Activated T-helper 1 cell treated with anti-CD3 and anti-CD28 coated beads, Interleukin-2, amount 50 U/mL, for 16 hours (primary cell): ENCODE data around the gene MDK.

Source experiments
- DNase-seq, 2 donors: peaks; one replicate each; pipeline ENCODE4 v3.0.0-alpha.2; 2020; ENCODE audit warnings: low read depth in 1 of 2, low spot score in 1 of 2

MDK gene

GRCh38 chr11:46382646-46383403, 1.4 kb downstream of the MDK start:
- DNase-seq: no peak

GRCh38 chr11:46383404-46383758, 1.9 kb downstream of the MDK start:
- DNase-seq: no peak

GRCh38 chr11:46383974-46384701, 2.7 kb downstream of the MDK start:
- no peak for DNase-seq

DNA sequence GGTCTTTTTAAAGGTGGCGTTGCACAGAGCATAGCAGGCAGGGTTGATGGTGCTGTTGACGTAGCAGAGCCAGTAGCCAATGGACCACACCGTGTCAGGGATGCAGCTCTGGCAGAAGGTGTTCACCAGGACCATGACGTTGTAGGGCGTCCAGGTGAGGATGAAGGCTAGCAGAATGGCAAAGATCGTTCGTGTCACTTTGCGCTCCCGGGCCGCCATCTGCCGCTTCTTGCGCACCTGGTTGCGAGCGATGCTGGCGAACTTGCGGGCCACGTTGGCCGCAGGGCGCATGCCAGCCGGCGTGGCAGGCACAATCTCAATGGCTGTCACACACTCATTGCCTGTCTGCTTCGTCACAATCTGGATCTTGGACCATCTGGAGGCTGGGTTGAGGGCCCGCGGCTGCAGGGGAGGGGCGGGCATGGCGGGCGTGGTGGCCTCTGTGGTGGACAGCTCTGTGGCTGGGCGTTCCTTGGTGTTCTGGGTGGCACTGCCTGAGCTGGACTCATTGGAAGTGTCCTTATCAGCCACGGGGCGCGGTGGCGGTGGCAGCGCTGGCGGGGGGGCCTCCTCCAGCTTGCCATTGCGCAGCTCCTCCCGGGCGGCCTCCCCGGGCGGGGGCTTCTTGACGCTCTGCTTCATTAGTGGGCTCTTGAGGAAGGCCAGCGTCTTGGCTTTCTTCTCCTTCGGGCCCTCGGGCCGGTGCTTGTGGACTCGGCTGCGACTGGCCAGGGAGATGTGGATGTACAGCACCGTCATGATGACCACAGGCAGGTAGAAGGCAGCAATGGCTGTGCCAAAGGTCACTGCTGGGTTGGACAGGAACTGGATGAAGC, 3.9 kb downstream of the MDK start:
- no peak for DNase-seq

- no peak for DNase-seq
Measured at GRCh38 chr11:46386005-46386578, 4.6 kb downstream of the MDK start.

DNA sequence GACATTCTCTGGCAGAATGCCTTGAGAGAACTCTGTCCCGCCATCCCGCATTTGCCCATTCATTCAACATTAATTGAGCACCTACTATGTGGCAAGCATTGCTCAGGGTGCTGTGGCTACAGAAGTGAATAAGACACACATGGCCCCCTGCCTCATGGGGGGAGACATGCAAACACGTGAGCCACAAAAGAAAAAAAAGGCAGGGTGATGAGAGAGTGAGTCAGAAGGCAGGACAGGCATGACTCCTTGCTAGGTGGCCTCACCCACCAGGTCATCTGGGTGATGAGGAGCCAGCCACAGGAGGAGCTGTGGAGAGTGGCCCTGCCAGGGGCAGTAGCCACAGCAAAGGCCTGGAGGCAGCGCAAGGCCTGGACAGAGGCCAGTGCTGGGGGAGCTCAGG, 5.2 kb downstream of the MDK start:
- no peak for DNase-seq

DNA sequence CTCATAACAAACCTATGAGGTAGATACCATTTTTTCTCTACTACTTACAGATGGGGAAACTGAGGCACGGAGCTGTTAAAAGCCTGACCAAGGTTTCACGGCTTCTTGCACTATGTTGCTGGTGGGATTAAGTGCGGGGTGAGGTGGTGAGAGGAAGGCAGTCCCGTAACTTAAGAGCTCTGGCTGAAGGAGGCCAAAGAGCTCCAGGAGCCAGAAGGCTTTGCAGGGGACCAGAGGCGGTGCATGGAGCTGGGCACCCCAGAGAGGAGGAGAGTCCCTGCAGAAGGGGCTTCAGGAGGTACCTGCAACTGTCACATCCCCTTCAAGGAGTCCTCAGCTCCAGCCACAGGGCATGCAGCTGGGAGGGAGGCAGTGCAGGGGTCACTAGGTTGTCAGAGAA, 6.0 kb downstream of the MDK start:
- DNase-seq: no peak

DNA sequence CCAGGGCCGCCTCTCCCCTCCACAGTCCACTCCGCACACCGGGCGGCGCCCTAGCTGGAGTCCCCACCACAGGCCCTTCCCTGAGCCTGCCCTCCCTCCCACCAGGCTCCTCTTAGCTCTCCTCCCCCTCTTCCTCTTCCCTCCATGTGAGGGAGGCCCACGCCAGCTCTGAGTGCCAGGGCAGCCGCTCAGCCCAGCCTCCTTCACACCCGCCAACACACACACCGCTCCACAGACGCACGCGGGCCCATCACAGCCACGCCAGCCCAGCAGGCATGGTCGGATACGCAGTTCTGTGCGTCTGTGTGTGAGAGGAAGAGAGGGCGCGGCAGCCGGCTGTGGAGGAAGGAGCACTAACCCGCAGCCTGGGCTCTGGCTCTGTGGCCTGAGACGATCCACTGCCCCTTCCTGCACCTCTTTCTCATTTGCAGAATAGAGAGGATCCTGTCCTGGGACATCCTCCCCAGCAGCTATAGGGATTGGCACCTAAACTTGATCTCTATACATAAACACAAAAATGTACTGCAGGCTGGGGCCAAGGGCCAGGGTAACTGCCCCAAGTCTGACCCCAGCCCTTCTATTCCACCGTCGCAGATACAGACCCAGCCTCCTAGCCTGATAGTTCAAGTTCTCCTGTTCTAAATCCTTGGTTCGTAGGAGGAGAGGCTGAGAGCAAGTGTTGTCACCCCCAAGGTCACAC, 6.6 kb downstream of the MDK start:
- DNase-seq: no peak

- DNase-seq: no peak
Measured at GRCh38 chr11:46388619-46389449, 7.4 kb downstream of the MDK start.

DNA sequence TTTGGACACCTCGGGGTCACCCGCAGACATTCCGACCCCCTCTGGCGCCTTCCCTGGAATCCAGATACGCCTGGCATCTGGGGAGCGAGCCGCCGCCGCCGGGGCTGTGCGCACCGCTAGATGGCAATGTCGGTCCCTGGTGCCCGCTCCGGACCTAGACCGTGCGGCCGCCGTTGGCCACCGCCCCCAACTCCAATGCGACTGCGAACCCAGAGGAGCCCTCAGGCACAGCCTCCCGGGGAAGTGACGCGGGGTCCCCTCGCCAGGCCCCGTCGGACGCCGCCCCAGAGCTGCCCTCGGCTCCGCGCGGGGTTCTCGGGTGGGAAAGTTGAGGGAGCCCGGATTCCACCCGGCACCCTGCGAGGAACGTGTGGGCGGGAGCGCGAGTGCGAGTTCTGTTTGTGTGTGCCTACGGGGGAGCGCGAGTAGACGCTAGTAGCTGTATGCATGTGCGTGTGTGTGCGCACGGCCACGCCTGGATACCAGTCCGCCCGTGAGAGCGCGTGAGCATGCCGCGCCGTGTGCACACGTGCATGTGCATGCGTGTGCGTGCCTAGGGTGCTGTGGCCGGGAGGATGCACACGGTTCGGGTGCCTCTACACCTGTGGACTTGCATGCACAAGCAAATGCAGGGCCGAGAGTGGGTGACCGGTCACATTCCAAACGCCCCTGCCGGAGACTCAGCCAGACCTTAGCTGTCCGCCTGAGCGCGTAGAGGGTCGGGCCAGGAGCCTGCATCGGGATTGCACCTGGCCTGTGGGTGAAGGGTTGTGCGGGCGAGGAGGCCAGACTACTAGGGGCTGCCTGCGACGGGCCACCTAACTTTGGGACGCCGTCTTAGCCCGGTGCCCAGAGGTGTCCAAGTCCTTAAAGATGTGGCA, 8.2 kb downstream of the MDK start:
- DNase-seq: no peak

DNA sequence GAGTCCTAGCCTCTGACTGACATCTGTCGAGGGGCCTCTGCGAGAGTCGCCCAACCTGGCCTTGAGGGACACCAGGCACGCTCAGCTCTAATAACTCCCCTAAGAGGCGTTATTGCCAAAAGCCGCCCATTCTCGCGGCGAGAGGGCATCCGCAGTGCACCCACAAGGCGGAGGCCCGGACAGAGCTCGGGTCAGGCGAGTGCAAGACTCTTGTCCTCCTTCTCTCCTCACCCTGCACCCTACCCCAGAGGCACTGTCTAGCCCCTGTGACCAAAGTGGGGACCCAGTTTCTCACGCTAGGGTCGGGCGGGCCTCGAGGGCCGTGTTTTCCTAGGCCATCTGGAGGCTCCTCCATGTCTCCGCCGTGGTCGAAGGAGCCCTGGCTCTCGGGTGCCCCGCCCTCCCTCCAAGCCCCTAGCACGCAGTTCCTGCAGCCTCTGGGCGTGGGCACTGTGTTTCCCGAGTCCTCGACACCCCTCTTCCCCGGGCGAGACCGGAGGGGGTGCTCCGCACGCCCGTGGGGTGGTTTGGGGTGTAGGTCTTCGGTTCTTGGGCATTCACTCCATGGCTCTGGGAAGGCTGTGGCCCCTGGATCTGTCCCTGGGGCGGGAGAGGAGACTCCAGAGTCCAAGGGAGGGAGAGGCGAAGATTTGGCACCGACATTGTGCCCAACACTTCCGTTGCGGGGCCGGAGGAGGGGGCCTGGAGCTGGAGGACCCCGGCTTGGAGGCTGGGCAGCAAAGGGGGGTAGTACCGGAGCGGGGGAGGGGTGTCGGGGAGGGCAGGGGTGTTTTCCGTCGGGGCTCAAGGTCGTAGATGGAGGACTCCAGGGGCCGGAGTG, 9.1 kb downstream of the MDK start:
- DNase-seq: no peak

- DNase-seq: no peak
Measured at GRCh38 chr11:46391186-46391577, 9.7 kb downstream of the MDK start.

GRCh38 chr11:46391578-46392420, 10.3 kb downstream of the MDK start, which contains the start of gene CHRM4:
Gene CHRM4 (minus strand): TSS chr11:46391776. CDS start chr11:46386557, 5,219 bp downstream.
- no peak for DNase-seq

DNA sequence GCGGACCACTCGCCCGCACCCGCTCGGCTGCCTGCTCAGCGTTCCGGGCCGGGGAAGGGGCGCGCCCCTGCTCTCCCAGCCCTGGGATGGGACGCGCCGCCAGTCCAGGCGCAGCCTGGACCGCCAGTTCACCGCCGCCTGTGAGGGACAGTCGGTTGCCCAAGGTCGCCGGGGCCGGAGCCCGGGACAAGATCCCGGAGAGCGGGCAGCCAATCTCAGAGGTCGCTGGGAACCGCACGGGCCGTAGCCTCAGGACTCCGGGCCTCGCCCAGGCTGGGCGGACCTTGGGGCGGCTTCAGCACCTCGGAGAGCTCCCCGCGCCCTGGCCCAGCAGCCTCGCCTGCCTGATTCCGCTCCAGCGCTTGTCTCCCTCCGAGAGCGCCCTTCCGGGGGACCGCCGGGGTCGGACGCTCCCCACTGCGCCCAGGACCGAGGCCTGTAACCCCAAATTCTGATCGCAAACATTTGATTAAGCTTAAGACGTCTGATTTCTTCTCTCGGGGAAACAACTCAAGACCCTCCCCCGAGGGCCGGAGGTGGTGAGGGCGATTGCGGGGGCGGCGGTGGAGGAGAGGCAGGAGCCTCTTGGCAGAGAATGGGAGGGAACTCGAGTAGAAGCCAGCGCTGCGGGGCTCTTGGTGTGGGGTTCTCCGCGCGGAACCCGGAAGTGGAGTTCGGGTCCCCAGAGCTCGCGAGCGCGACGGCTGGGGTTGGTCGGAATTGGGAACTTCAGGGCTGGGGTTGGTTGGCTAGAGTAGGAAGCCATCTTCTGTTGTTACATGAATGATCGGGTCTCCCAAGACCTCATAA, 11.2 kb downstream of the MDK start:
- peak; percentile 60 to 61 for DNase-seq

- DNase-seq: no peak
Measured at GRCh38 chr11:46393231-46393616, 11.8 kb downstream of the MDK start.

GRCh38 chr11:46393759-46394158, 12.3 kb downstream of the MDK start:
- no peak for DNase-seq
